Activated CD4-positive, alpha-beta T cell treated with anti-CD3 and anti-CD28 coated beads for 1 hour (primary cell): ENCODE data around the gene AICDA.
"Not testable (repeated sequence)": the region's sequence is repeated elsewhere in the genome, so short reads cannot be mapped to it uniquely, and the experiment has no call there.

ENCODE experiments used
- DNase-seq: peaks from one replicate; pipeline ENCODE4 v3.0.0-alpha.2; 2020

The AICDA gene

GRCh38 chr12:8609061-8609570 is 3.5 kb downstream of the AICDA start:
- DNase-seq: no peak

DNA sequence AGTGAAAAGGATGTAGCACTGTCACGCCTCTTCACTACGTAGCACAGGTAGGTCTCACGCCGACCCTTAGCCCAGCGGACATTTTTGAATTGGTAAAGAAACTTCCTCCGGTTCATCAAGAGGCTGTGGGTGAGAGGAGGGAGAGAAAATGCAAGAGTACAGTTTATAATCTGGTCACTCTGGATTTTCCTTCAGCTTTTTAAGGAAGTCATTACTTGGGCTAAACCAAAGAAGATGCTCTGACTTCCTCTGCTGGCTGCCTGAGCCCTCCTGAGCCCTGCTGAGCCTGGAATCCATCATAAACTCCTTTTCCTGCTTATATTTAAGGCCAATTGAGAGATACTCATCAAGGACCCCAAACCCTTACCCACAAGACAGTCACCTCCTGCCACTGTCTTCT is 5.8 kb downstream of the AICDA start:
- DNase-seq: no peak

- DNase-seq: no peak
Observed at GRCh38 chr12:8605057-8605456, 7.6 kb downstream of the AICDA start.

GRCh38 chr12:8603856-8604255 is 8.8 kb downstream of the AICDA start:
- no peak for DNase-seq

DNA sequence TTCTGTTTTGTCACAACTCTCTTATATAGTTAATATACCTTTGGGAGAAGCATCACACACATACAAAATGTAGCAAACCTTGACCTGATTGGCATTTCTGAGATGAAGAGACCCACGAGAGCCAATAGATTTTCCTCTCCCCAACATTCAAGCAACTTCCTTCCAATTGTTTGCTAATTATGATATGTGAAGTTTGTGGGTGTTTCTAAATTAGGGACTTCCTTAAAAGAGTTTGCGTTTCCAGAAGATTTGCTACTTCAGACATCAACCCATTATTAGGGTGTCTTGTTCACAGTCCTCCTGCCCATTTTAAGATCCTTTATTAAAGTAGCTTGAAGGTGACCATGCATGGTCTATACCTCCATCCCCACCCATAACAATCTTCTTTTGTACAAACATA is 9.4 kb downstream of the AICDA start:
- no peak for DNase-seq

GRCh38 chr12:8596561-8596960 is 16.1 kb downstream of the AICDA start:
- no peak for DNase-seq

DNA sequence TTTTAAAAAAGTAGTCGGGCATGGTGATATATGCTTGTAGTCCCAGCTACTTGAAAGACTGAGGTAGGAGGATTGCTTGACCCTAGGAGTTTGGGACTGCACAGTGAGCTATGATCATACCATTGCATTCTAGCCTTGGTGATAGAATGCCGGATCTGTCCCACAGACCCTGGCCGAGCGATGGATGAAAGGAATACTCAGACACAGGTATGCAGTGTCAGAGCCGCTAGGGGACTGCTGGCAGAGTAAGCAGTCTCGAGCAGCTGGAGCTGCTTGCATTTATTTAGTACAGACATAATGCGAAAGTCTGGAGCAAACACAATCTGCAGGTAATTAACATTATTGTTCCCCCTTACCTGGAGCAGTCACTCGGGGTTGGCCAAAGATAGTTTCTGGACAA is 18.6 kb downstream of the AICDA start:
- DNase-seq: no peak

GRCh38 chr12:8593246-8593645 is 19.4 kb downstream of the AICDA start:
- DNase-seq: no peak

DNA sequence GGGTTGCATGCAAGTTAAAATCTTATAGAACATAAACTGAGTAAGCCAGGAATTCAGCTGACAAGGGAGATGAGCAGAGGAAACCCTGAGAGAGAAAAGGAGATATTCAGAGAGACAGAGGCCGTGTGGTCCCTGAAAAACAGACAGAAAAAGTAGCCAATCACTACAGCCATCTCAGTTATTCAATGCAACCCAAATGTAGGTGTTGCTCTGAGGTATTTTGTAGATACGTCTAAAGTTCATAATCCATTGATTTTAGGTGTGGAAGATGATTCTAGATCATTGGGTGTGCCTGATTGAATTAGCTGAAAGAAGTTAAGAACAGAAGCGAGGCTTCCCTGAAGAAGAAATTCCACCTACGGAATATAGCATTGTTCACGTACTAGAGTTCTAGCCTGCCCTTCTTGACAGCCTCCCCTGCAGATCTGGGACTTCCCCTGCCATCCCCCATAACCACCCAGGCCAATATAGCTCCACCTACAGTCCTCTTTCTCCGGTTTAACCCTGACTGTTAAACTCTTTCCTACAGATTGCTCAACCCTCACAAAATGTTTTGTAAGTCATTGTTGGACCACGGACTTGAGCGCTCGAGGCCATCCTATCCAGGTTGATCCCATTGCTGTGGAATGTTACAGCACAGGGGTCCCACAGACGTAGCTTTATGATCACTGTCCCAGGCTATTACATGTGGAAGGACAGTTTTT is 21.7 kb downstream of the AICDA start:
- no peak for DNase-seq

DNA sequence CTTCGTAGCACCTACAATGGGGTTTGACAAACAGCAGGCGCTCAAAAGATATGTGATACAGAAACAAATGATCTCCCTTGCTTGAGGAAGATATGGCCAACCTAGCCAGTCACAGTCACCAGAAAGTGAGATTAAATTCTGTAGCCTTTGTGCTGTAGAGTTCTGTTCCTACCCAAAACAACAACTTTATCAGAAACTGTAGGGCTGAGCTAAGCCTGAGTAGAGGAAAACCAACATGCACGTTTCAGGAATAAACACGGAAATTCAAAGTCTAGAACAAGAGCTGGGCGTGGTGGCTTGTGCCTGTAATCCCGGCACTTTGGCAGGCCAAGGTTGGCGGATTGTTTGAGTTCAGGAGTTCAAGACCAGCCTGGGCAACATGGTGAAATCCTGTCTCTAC is 23.0 kb downstream of the AICDA start:
- no peak for DNase-seq

DNA sequence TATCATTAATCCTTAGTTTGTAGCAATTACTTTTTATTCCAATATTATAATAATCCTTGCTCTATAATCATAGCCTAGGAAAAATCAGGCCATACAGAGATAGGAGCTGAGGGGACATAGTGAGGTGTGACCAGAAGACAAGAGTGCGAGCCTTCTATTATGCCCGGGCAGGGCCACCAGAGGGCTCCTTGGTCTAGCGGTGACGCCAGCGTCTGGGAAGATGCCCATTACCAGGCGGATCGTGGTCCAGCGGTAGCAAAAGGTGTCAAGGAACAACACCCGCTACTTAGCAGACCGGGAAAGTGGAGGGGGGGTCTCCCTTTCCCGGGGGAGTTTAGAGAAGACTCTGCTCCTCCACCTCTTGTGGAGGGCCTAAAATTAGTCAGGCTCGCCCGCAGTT is 28.2 kb downstream of the AICDA start:
- not testable (repeated sequence) for DNase-seq

- DNase-seq: no peak
Observed at GRCh38 chr12:8584004-8584403, 28.7 kb downstream of the AICDA start.

DNA sequence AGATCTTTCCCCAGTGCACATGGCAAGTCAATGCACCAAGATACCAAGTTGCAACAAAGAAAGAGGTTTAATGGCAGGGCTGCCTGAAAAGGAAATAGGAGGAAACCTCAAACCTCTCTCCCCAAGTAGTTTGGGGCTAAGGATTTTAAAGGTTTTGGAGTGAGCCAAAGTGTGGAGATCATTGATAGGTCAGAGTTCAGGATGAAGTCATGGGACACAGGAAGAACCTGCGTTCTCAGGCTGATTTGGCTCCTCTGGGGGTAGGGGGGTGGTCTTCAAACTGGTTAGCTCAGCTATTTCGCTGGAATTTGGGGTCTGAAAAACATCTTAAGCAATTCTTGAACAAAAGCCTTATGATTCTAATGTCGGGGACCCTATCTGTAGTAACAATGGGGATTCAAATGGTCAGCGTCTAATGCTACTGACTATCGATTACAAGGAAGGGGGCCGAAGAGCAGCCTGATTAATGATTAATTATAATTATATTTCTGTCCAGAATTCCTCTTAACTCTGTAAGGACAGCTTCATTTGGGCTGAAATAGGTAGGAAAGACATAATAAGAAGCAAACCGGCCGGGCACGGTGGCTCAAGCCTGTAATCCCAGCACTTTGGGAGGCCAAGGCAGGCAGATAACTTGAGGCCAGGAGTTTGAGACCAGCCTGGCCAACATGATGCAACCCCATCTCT is 31.4 kb downstream of the AICDA start:
- DNase-seq: no peak

DNA sequence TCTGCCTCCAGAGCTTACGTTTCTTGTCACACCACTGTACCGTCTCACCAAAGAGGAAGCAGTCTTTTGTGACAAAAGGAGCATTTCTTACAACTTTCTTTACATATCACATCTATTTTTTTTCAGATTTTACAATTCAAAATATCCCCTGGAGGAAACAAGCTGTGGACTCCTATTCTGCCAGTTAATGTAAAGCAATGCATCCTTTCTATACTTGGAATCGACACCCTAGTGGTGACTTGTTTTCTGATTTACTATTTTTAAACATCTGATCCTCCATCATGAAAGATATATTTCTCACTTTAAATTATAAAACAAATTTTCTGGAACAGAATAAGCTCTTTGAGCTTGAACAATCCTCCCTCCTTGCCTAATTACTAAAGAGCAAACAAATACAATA is 34.8 kb downstream of the AICDA start:
- no peak for DNase-seq

DNA sequence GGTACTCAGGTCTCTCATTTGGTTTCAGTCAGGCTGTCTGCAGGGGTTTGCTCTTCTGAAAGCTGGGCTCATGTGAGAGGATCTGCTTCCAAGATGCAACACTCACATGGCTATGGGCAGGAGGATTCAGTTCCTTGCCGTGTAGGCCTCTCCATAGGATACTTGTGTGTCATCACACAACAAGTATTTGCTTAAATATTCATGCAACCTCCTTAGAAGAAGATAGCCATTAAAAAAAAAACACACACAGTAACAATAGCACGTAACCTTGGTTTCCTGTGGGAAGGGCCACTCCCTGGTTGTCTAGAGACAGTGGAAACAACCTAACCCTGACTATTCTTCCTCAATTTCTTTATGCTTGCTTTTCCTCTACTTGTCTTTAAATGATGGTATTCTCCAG is 40.2 kb downstream of the AICDA start:
- DNase-seq: no peak

- DNase-seq: no peak
Observed at GRCh38 chr12:8566525-8566924, 46.1 kb downstream of the AICDA start.

DNA sequence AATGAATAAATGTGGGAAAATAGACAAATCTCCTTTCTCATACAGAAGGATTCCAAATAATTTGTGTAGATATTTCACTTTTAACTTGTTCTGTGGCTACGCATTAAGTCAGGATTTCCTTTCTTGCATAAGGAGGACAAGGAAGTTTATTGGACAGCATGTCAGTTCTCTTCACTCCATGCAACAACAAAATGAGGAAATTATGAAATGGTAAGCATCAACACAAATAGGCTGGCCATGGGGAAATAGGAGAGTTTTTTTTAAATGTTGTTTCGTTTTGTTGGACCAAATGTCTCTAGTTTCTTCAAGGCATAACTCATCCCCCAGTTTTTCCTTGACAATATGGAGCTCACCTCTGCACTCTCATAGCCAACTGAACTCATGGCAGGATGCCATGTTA is 46.6 kb downstream of the AICDA start:
- DNase-seq: not testable (repeated sequence)

- DNase-seq: no peak
Observed at GRCh38 chr12:8564656-8565055, 48.0 kb downstream of the AICDA start.

DNA sequence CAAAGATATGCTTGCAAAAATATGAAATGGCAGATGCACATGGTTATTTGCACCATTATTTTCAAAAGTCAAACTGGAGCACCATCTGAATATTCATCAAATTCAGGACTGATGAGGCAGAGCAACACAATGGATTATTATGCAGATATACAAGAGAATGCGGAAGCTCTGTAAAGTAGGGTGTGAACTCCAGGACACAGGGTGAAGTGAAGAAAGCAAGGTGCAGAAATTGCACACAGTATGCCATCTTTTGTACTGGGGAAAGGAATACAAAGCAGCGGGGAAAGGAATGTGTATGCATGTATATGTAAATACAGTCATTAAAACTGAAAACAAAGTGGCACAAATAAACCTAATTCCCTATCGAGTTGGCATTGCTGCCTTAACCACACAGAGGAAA is 49.3 kb downstream of the AICDA start:
- DNase-seq: no peak

GRCh38 chr12:8562310-8562709 is 50.3 kb downstream of the AICDA start:
- DNase-seq: no peak

GRCh38 chr12:8561011-8561410 is 51.6 kb downstream of the AICDA start:
- DNase-seq: no peak

- DNase-seq: no peak
Observed at GRCh38 chr12:8559676-8560075, 53.0 kb downstream of the AICDA start.

GRCh38 chr12:8556531-8557097 is 56.0 kb downstream of the AICDA start:
- DNase-seq: no peak

- no peak for DNase-seq
Observed at GRCh38 chr12:8554451-8555195, 58.0 kb downstream of the AICDA start.
